Peyer's patch (tissue), 4 donors: ENCODE results near the gene CERS6.

Experiments used
- POLR2A ChIP-seq, 2 donors: fragments of 450-650 bp; IDR thresholded peaks; one replicate each; pipeline ENCODE4 v1.5.1; 2017; ENCODE audit warnings: antibody characterized with exemption in 2 of 2, mild to moderate bottlenecking in 2 of 2, moderate library complexity in 2 of 2
- TF ChIP-seq, protein P1 (sequence below), 6 experiments: fragments of 450-650 bp in 4 of 6; fragments of 200-600 bp in 2 of 6; sonication (generic) in 1 of 6; IDR thresholded peaks; one replicate each; pipeline ENCODE4 v1.5.1; 2017 to 2019; ENCODE audit warnings: antibody characterized with exemption in 6 of 6, mild to moderate bottlenecking in 3 of 6, moderate library complexity in 1 of 6

DNA sequence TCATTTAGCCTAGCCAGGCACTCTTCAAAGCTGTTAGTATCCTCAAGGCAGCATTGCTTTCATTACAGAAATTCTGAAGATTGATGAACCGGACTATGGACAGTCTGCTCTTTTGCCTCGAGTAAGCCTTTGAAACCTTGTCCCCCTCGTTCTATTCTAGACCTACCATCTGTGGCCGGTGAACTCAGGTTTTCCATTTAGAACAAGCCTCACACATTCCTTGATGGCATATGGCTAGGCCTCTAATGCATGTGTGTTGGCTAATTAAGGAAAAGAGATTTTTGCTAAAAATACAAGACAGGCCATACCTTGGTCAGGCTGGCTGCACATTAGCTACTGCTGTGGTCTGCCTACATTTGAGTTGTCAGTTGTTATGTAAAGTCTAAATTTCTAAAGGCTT lies 111.8 kb downstream of the CERS6 start:
- TF ChIP-seq, protein P1, sequence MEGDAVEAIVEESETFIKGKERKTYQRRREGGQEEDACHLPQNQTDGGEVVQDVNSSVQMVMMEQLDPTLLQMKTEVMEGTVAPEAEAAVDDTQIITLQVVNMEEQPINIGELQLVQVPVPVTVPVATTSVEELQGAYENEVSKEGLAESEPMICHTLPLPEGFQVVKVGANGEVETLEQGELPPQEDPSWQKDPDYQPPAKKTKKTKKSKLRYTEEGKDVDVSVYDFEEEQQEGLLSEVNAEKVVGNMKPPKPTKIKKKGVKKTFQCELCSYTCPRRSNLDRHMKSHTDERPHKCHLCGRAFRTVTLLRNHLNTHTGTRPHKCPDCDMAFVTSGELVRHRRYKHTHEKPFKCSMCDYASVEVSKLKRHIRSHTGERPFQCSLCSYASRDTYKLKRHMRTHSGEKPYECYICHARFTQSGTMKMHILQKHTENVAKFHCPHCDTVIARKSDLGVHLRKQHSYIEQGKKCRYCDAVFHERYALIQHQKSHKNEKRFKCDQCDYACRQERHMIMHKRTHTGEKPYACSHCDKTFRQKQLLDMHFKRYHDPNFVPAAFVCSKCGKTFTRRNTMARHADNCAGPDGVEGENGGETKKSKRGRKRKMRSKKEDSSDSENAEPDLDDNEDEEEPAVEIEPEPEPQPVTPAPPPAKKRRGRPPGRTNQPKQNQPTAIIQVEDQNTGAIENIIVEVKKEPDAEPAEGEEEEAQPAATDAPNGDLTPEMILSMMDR (IDR thresholded peaks at IDR 0.05), result no peak
- TF ChIP-seq POLR2A (IDR thresholded peaks at IDR 0.05), result no peak
